Astrocyte (in vitro differentiated cells and primary cell): ENCODE results near the gene ANGEL2. TPM values are rescaled to one million over a fixed set of nuclear protein-coding genes. Genes with fewer than 3 reads are reported as not detected.

ENCODE experiments used
- DNase-seq: peaks from one replicate; pipeline ENCODE4 v3.0.0-alpha.2; 2010; ENCODE audit warnings: low read depth
- FAIRE-seq: peaks from 2 replicates; lab custom pipeline; 2011; peaks lifted over from hg19 to GRCh38; lab: Jason Lieb, UNC
- H2AFZ ChIP-seq: 2 replicates; pipeline ENCODE4 v1.6.0; 2012; ENCODE audit warnings: low read depth, low read length, inconsistent platforms
- H3K27ac ChIP-seq: 2 replicates; pipeline ENCODE4 v1.5.1; 2011; ENCODE audit warnings: low read depth, low read length, inconsistent platforms
- H3K27me3 ChIP-seq: 2 replicates; pipeline ENCODE4 v1.6.0; 2011; ENCODE audit warnings: low read length, inconsistent platforms; ENCODE audit not compliant: insufficient read depth
- H3K36me3 ChIP-seq: 2 replicates; pipeline ENCODE4 v1.5.1; 2011; ENCODE audit warnings: low read length, inconsistent platforms; ENCODE audit not compliant: insufficient read depth
- H3K4me1 ChIP-seq: 2 replicates; pipeline ENCODE4 v1.5.1; 2011; ENCODE audit warnings: low read length, inconsistent platforms; ENCODE audit not compliant: insufficient read depth
- H3K4me2 ChIP-seq: 2 replicates; pipeline ENCODE4 v1.6.0; 2012; ENCODE audit warnings: low read length, inconsistent platforms
- H3K4me3 ChIP-seq: 2 replicates; pipeline ENCODE4 v1.5.1; 2011; ENCODE audit warnings: low read depth, mild to moderate bottlenecking, low read length, inconsistent platforms; ENCODE audit not compliant: insufficient read depth
- H3K79me2 ChIP-seq: 2 replicates; pipeline ENCODE4 v1.6.0; 2012; ENCODE audit warnings: mild to moderate bottlenecking, low read length, inconsistent platforms; ENCODE audit not compliant: insufficient read depth
- H3K9ac ChIP-seq: 2 replicates; pipeline ENCODE4 v1.6.0; 2012; ENCODE audit warnings: mild to moderate bottlenecking, low read length, inconsistent platforms
- H3K9me3 ChIP-seq: 2 replicates; pipeline ENCODE4 v1.5.1; 2012; ENCODE audit warnings: low read depth, mild to moderate bottlenecking, low read length, inconsistent platforms; ENCODE audit not compliant: insufficient read depth
- H4K20me1 ChIP-seq: 2 replicates; pipeline ENCODE4 v1.6.0; 2012; ENCODE audit warnings: low read length, inconsistent platforms; ENCODE audit not compliant: insufficient read depth
- H3K27ac Mint-ChIP-seq: one replicate; pipeline ENCODE4 v1.8.0; 2021; ENCODE audit warnings: mild to moderate bottlenecking, mixed read lengths; ENCODE audit not compliant: unreplicated experiment
- H3K27me3 Mint-ChIP-seq: one replicate; pipeline ENCODE4 v1.8.0; 2021; ENCODE audit warnings: low read depth, mixed read lengths; ENCODE audit not compliant: unreplicated experiment
- H3K36me3 Mint-ChIP-seq: one replicate; pipeline ENCODE4 v1.8.0; 2021; ENCODE audit warnings: low read depth, mixed read lengths; ENCODE audit not compliant: unreplicated experiment
- H3K4me1 Mint-ChIP-seq: one replicate; pipeline ENCODE4 v1.8.0; 2021; ENCODE audit warnings: low read depth, mixed read lengths; ENCODE audit not compliant: unreplicated experiment
- H3K4me3 Mint-ChIP-seq: one replicate; pipeline ENCODE4 v1.8.0; 2021; ENCODE audit warnings: mild to moderate bottlenecking, moderate library complexity, mixed read lengths; ENCODE audit not compliant: unreplicated experiment
- H3K9me3 Mint-ChIP-seq: one replicate; pipeline ENCODE4 v1.8.0; 2021; ENCODE audit warnings: mild to moderate bottlenecking, mixed read lengths; ENCODE audit not compliant: unreplicated experiment
- CTCF ChIP-seq: IDR thresholded peaks from 2 replicates; pipeline ENCODE4 v1.5.1; 2011; ENCODE audit warnings: low read depth, mild to moderate bottlenecking, inconsistent platforms, low read length, moderate library complexity; ENCODE audit not compliant: insufficient read depth
- EZH2 ChIP-seq: IDR thresholded peaks from 2 replicates; pipeline ENCODE4 v1.6.1; 2012; ENCODE audit warnings: mild to moderate bottlenecking, low read length, inconsistent platforms; ENCODE audit not compliant: insufficient read depth
- total RNA-seq: library from RNA; stranded (reverse); gene quantifications from 2 replicates; pipeline ENCODE4 v1.2.1, GENCODE V29; 2021

The ANGEL2 gene
- total RNA-seq, 1 donor from 2014 or later, result 21.6 TPM

DNA sequence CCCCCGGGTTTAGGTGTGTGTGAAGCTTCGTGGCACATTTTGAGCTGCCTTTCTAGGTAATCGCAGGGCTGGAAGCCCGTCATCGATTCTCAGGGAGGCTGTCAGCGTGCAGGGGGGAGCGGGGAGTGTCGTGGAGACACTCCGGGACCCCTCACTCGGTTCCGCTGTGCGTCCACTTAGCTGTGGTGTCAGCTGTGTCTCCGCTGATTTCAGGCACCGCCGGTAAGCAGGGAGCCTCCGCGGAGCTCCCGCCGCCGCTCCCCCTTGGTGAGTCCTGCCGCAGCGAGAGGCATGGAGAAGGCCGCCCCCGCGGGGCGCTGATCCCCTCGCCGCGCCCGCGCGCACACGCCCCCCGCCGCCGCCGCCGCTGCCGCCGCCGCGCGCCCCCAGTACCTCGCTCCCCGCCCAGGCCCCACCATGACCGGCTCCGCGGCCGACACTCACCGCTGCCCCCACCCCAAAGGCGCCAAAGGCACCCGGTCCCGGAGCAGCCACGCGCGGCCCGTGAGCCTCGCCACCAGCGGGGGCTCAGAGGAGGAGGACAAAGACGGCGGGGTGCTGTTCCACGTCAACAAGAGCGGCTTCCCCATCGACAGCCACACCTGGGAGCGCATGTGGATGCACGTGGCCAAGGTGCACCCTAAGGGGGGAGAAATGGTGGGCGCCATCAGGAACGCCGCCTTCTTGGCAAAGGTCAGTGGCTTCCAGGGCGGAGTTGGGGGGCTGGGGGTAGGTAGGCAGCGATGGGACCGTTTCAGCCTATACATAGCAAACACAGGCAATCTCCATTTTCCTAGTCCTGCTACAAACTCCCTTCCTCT is 64.3 kb downstream of the ANGEL2 start:
- Histone ChIP-seq H3K4me3 (peak overlapping the region; percentile 77), H3K4me1 (peaks cover 6% of the 10 kb centered on the region), H3K4me2 (peak overlapping the region; percentile 99), H3K79me2 (no peaks in the 10 kb centered on the region), H4K20me1 (no peaks in the 10 kb centered on the region), H3K27ac (no peak overlapping the region), H3K9me3 (no peaks in the 10 kb centered on the region), H3K27me3 (peaks cover 4% of the 10 kb centered on the region), H2AFZ (peak overlapping the region; percentile 96), H3K9ac (peak overlapping the region; percentile 83), H3K36me3 (no peaks in the 10 kb centered on the region)
- Mint-ChIP-seq H3K36me3 (peaks cover 9% of the 10 kb centered on the region), H3K4me1 (peaks cover 7% of the 10 kb centered on the region), H3K27me3 (peaks cover 39% of the 10 kb centered on the region), H3K9me3 (no peaks in the 10 kb centered on the region), H3K27ac (no peak overlapping the region), H3K4me3 (peak overlapping the region; percentile 87)
- no peak for FAIRE-seq
- no peak for TF ChIP-seq CTCF
- TF ChIP-seq EZH2, result peak; percentile 53
- DNase-seq, result no peak

DNA sequence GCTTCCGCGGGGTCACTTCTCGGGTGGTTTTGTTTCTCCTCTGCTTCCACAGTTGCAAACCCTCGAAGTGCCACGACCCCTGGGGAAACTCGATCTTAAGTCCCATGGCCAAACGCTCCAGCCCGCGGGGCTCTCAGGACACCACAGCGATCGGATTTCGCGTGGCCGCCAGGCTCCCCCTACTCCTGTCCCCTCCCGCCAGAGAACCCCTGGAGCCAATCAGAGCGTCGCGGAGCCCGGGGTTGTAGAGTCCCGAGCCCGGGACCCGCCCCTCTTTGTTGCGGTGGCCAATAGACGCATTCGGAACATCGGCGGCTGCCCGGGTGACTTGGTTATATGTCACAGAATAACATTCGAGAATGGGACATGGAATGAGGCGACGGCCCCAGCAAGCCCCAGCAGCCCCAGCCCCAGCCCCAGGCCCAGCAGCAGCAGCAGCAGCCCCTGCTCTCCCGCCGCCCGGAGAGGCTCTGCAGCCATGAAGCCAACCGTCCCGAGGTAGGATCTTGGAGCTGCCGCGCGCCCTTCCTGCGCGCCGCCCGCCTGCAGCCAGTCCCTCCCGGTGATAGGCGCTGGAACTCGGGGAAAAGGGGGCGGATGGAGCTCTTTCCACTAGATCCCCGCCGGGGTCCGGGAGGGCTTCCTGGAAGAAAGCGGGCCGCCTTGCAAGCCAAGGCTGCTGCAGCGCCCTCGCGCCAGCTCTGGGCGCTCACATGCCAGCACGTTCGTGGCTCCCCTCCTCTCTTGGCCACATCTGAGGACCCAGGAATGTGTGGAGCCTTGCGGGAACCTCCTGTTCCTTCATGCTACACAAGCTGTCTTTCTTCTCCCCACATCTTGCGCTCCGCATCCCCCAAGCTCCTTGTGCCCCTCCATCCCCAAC is 65.2 kb downstream of the ANGEL2 start, which contains the start of gene VASH2:
TSS of gene VASH2 (plus strand) at position 299 of the 883 bp plus-strand sequence. CDS start 1,002 bp downstream, outside the sequence.
- H3K36me3 ChIP-seq, result no peaks in the 10 kb centered on the region
- Mint-ChIP-seq H3K4me3 (peak within 1 kb of the TSS; percentile 87), H3K4me1 (peaks cover 7% of the 10 kb centered on the region), H3K9me3 (no peaks in the 10 kb centered on the region), H3K27ac (no peak within 1 kb of the TSS), H3K36me3 (peaks cover 9% of the 10 kb centered on the region), H3K27me3 (peaks cover 41% of the 10 kb centered on the region)
- H3K9me3 ChIP-seq, result no peaks in the 10 kb centered on the region
- no peak for TF ChIP-seq EZH2
- no peak for TF ChIP-seq CTCF
- peak within 1 kb of the TSS; percentile 34 for H3K27ac ChIP-seq
- peak within 1 kb of the TSS; percentile 96 for H2AFZ ChIP-seq
- peak within 1 kb of the TSS; percentile 83 for H3K9ac ChIP-seq
- peaks cover 4% of the 10 kb centered on the region for H3K27me3 ChIP-seq
- H3K4me2 ChIP-seq, result peak within 1 kb of the TSS; percentile 99
- FAIRE-seq (no peak), DNase-seq (peak; percentile 66)
- H3K4me3 ChIP-seq, result peak within 1 kb of the TSS; percentile 77
- H3K79me2 ChIP-seq, result no peaks in the 10 kb centered on the region
- H4K20me1 ChIP-seq, result no peaks in the 10 kb centered on the region
- H3K4me1 ChIP-seq, result peaks cover 6% of the 10 kb centered on the region
